ENCODE measurements around the gene ENTHD1. TPM values are rescaled to one million over a fixed set of nuclear protein-coding genes. Genes with fewer than 3 reads are reported as not detected.
"Not testable (repeated sequence)": the region's sequence is repeated elsewhere in the genome, so short reads cannot be mapped to it uniquely, and the experiment has no call there.

ENTHD1 gene
- total RNA-seq, 1 donor from 2014 or later = not detected

DNA sequence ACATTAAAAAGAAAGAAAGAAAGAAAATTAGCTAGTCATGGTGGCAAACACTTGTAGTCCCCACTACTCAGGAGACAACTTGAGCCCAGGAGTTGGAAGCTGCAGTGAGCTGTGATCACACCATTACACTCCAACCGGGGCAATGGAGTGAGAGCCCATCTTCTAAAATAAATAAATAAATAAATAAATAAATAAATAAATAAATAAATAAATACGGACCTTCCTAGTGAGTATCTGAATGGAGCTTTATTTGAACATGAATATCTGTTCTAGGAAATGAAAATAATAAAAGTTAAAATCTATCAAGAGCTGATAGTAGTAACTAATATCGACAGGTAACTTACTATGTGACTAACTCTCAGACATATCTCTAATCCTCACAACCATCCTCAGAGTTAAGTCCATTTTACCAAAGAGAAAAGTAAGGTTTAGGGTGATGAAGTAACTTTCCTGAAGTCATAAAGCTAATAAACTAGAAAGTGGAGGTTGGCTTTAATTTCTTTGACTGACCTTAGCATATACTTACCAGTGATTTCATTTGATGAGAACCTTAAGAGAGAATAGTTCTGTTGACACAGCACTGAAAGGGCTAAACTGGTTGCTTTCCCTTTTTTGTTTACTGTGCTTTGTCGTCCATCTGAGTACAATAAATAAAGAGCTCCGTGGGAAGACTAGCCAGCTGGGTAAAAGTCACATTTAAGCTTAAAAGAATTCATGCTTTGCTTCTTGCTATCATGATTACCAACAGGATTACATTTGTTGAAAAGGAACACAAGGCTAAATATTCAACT is 22.4 kb downstream of the ENTHD1 start:
- no peak for TF ChIP-seq CTCF (IDR thresholded peaks at IDR 0.05; ENCODE audit: unreplicated experiment)
- Mint-ChIP-seq H3K27me3 (ENCODE audit: unreplicated experiment) (no peaks in the 10 kb centered on the region), H3K36me3 (ENCODE audit: low read depth, unreplicated experiment) (no peaks in the 10 kb centered on the region), H3K4me1 (ENCODE audit: unreplicated experiment) (no peaks in the 10 kb centered on the region), H3K27ac (ENCODE audit: unreplicated experiment) (no peak overlapping the region), H3K9me3 (ENCODE audit: unreplicated experiment) (no peaks in the 10 kb centered on the region), H3K4me3 (ENCODE audit: unreplicated experiment) (no peak overlapping the region)
- no peak for DNase-seq (ENCODE audit: low spot score)

- H3K4me1 Mint-ChIP-seq (ENCODE audit: unreplicated experiment); H3K9me3 Mint-ChIP-seq (ENCODE audit: unreplicated experiment); H3K27ac Mint-ChIP-seq (ENCODE audit: unreplicated experiment); H3K4me3 Mint-ChIP-seq (ENCODE audit: unreplicated experiment); DNase-seq (ENCODE audit: low spot score); H3K36me3 Mint-ChIP-seq (ENCODE audit: low read depth, unreplicated experiment); H3K27me3 Mint-ChIP-seq (ENCODE audit: unreplicated experiment): not testable (repeated sequence)
Measured at GRCh38 chr22:39869797-39870196, 23.8 kb downstream of the ENTHD1 start.

- no peak for TF ChIP-seq CTCF (IDR thresholded peaks at IDR 0.05; ENCODE audit: unreplicated experiment)
- H3K27ac Mint-ChIP-seq (ENCODE audit: unreplicated experiment) = no peak overlapping the region
- H3K27me3 Mint-ChIP-seq (ENCODE audit: unreplicated experiment) = no peaks in the 10 kb centered on the region
- no peak for DNase-seq (ENCODE audit: low spot score)
- H3K36me3 Mint-ChIP-seq (ENCODE audit: low read depth, unreplicated experiment) = no peaks in the 10 kb centered on the region
- no peak overlapping the region for H3K4me3 Mint-ChIP-seq (ENCODE audit: unreplicated experiment)
- no peaks in the 10 kb centered on the region for H3K9me3 Mint-ChIP-seq (ENCODE audit: unreplicated experiment)
- no peaks in the 10 kb centered on the region for H3K4me1 Mint-ChIP-seq (ENCODE audit: unreplicated experiment)
Measured at GRCh38 chr22:39868741-39869140, 24.8 kb downstream of the ENTHD1 start.

DNA sequence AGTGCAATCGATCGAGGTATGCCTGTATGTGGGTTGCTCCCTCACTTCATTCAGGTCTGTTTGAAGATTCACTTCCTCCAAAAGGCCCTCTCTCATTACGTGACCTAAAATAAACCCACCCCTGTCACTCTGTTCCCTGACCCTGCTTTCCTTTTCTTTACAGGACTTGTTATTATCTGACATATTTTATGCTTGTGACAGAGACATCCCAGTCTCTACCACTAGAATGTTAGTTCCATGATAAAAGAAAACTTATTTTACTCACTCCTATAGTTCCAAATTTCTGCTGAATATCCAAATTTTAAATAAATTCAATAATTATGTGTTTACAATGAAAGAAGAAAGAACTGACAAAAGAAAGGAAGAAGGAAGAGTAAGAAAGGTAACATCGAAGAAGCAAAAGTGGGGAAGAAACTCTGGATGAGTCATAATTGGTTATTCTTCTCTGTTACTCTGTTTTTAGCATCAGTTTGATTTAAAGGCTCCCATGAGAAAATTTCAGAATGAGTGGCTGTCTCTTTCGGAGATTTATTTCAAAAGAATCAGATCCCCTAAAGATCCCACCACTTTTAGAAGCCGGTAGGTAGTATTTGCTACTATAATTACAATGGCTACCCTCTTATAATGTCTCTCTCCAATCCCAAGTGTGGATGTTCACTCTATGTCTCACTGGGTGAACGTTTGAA is 33.5 kb downstream of the ENTHD1 start:
- Mint-ChIP-seq H3K36me3 (ENCODE audit: low read depth, unreplicated experiment) (no peaks in the 10 kb centered on the region), H3K4me1 (ENCODE audit: unreplicated experiment) (no peaks in the 10 kb centered on the region), H3K27me3 (ENCODE audit: unreplicated experiment) (no peaks in the 10 kb centered on the region), H3K27ac (ENCODE audit: unreplicated experiment) (no peak overlapping the region), H3K4me3 (ENCODE audit: unreplicated experiment) (no peak overlapping the region), H3K9me3 (ENCODE audit: unreplicated experiment) (no peaks in the 10 kb centered on the region)
- DNase-seq (ENCODE audit: low spot score) = no peak
- no peak for TF ChIP-seq CTCF (IDR thresholded peaks at IDR 0.05; ENCODE audit: unreplicated experiment)

DNA sequence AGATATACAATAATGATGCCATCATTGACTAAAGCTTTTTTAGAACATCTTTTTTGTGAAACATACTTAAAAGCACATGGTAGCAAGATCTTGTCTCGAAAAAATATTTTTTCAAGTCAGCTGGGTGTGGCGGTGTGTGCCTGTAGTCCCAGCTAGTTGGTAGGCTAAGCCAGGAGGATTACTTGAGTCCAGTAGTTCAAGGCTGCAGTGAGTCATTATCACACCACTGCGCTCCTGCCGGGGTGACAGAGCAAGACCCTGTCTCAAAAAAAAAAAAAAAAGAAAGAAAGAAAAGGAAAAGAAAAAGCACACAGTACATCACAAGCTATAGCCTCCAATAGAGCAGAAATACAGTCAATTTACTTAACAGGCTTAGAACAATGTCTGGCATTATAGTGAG is 37.0 kb downstream of the ENTHD1 start:
- H3K4me1 Mint-ChIP-seq (ENCODE audit: unreplicated experiment) = no peaks in the 10 kb centered on the region
- no peaks in the 10 kb centered on the region for H3K27me3 Mint-ChIP-seq (ENCODE audit: unreplicated experiment)
- H3K27ac Mint-ChIP-seq (ENCODE audit: unreplicated experiment) = no peak overlapping the region
- no peak for TF ChIP-seq CTCF (IDR thresholded peaks at IDR 0.05; ENCODE audit: unreplicated experiment)
- H3K9me3 Mint-ChIP-seq (ENCODE audit: unreplicated experiment) = no peaks in the 10 kb centered on the region
- no peak for DNase-seq (ENCODE audit: low spot score)
- H3K4me3 Mint-ChIP-seq (ENCODE audit: unreplicated experiment) = no peak overlapping the region
- no peaks in the 10 kb centered on the region for H3K36me3 Mint-ChIP-seq (ENCODE audit: low read depth, unreplicated experiment)

Measured in endothelial cell (in vitro differentiated cells).